GM21717 (cell line): ENCODE data around the gene ANXA4.
"Not testable (repeated sequence)": the region's sequence is repeated elsewhere in the genome, so short reads cannot be mapped to it uniquely, and the experiment has no call there.

Experiments
- ATAC-seq: cut with Tn5 transposase; IDR thresholded peaks from one replicate; pipeline ENCODE4 v1.9.1; 2021; ENCODE audit warnings: mild to moderate bottlenecking, moderate library complexity; ENCODE audit not compliant: unreplicated experiment

The ANXA4 gene

DNA sequence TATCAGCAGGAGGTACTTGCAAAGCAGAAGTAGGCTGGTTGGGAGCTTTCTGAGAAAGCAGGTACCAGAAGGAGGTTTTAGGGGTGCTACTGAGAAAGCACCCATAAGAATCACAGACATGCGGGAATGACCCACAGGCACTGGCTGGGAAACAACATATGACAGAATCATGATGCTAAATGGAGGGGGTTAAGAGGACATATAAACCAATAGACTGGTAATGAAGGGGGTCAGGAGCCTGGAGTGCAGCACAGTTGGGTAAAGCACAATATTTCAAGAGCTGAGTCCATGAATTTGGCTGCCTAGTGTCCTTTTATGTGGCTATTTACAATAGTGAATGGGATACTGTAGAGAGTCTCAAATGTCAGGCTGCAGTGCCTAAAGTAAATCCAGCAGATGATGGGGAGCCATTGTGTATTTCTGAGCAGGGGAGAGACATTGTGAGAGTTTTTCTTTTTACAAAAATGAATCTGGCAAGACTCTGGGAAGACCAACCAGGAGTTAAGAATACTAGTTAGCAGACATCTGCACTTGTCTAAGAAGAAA is 59.9 kb downstream of the ANXA4 start:
- ATAC-seq: no peak

DNA sequence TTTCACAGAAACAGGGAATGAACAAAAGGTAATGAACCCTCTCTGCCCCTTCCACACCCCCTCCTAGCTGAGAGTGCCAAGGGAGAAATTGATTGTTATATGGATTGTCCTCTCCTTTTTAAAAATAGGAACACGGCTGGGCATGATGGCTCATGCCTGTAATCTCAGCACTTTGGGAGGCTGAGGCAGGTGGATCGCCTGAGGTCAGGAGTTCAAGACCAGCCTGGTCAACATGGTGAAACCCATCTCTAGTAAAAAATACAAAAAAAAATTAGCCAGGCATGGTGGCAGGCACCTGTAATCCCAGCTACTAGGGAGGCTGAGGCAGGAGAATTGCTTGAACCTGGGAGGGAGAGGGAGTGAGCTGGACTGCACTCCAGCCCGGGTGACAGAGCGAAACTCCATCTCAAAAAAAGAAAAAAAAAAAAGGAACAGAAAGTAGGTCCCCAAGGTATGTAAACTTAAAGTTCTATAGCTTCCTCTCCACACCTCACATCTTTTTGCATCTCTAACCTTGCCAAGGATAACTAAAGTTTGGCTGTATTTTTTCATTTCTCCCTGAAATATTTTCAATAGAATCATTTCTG is 60.9 kb downstream of the ANXA4 start:
- ATAC-seq: peak; percentile 57

DNA sequence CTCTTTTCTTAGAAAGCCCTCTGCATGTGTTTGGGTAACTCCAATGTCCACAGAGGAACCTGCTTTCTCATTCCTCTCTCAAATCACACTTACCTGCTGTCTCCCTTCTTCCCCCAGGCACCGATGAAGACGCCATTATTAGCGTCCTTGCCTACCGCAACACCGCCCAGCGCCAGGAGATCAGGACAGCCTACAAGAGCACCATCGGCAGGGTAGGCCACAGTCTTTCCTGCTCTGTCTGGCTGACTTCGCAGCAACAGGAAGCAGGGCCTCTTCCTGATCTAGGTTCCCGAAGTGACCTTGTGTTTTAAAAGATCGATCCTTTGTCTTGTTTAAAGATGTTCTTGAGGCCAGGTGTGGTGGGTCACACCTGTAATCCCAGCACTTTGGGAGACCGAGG is 62.5 kb downstream of the ANXA4 start:
- no peak for ATAC-seq

DNA sequence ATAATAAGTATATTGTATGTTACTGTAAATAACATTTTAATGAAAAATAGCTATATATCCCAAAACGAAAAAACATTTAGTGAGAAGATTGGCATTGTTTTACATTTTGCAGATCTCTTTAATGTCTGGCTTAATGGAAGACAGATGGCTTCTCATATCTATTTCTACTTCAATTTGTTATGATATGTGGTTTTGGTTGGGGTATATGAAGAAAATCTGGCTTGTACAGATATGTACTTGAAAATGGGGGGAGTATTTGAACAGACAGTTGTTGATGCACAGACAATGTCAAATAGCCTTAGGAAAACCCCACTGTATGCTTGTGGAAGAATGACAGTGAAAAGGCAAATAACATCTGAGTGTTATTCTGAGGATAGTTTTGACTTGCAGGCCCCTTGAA is 64.0 kb downstream of the ANXA4 start:
- ATAC-seq: no peak

DNA sequence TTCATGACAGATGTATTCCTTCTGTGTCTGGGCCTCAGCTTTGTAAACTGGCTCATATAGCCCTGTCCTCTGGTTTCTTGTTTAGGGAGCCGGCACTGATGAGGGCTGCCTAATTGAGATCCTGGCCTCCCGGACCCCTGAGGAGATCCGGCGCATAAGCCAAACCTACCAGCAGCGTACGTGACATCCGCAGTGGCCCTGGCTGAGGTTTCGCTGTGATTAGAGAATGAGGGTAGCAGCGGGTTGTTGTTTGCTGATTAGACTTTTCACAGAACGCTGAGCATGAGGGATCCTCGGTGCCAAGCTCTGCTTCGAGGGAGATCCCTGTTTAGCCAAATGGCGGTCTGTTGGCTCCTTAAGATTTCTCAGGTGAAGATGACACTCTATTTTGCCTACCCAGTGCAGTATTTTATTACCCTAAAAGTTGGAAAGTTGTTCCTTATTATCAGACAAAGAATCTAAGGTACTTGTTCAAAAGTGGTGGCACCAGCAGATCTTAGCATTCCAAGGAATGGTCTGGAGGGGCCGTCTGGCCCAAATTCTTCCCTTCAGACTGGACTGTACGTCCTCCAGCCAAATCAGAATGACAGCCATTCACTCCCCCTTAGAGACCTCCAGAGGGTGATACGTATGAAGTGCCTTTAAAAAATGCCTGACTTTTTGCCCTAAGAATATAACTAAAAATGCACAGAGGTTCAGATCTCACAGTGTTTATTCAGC is 66.0 kb downstream of the ANXA4 start:
- ATAC-seq: no peak

DNA sequence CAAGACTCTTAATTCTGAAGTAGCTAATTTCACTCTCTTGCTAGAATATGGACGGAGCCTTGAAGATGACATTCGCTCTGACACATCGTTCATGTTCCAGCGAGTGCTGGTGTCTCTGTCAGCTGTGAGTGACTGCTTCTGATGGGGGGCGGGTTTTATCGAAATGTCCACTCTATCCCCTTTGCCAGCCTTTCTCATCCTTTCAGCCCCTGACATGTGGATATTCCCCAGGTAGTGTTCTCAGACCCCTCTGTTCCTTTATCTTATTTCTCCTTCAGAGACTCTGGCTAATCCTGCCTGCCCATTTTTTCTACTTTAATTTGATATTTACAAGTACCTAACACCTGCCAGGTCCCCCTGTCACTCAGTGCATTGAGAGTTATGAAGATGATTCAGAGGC is 68.6 kb downstream of the ANXA4 start:
- no peak for ATAC-seq

DNA sequence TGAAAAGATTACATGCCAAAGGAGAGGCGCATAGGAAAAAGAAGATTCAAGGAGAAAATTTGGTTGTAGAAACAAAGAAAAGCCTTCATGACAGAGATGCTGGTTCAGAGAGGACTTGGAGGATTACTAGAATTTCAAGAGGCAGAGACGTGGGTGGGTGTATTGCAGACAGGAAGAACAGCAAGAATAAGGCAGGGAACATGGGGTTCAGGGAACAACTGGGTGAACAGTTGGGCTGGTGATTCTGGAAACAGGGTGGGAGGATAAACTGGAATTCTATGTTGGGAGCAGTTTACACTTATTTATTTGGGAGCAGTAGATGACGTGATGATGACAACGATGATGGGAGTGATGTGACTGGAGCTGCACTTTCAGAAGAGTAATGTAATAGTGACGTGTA is 69.1 kb downstream of the ANXA4 start:
- ATAC-seq: no peak

DNA sequence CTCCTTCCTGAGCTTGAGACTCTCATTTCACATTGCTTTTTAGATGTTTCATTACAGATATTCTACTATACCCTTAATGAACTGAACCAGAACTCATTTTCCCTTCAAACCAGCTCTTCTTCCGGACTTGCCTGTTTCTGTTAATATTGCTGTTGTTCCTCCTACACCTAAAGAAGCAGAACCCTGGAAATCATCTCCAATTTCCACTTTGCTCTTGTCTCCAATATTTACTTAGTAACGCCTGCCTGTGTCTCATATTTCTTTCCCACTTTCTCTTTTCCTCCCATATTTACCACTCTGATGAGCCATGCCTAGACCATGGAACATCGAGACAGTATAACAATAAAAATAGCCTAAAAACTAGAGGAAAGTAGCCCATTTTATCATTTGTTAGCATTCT is 69.7 kb downstream of the ANXA4 start:
- ATAC-seq: no peak

DNA sequence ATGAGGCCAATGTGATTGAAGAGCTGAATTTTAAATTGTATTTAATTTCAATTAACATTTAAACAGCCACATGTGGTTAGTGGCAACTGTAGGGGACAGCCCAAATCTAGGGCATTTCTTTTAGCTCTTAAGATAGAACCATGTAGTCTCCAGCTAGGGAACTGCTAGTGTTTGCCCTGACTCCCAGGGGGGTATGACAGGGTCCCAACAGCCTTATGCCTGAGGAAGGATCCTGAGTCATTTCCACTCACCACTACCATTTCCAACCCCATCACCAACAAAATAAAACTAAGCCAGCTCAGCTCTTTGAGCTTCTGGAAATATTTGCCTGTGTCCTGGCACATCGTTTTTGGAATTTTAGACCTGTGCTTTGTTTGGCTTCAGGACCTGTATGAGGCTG is 73.8 kb downstream of the ANXA4 start:
- no peak for ATAC-seq

DNA sequence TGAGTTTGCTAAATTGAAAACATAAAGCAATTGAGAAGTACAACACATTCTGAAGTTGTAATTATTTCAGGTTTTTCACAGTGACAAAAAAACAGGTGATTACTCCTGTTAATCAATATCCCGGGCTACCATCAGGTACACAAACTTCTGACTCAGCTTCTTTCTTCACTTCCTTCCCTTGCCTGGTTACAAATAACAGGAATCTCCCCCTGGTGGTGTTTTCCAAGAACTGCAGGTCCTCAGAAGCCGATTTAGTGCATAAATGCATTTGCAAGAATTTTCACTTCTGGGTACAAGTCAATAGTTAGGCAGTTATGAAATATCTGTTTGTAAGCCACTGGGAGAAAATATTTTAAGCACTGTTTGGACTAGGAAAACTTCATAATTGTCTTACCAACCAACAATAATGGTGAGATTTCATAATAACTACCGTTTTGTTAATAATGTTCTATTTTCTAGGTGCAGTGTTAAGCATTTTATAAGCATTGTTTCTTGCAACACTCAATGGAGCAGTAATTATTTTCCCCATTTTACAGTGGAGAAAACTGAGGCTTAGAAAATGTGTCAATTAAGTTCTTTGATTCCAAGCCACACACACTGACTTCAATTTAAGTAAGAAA is 75.1 kb downstream of the ANXA4 start:
- no peak for ATAC-seq

DNA sequence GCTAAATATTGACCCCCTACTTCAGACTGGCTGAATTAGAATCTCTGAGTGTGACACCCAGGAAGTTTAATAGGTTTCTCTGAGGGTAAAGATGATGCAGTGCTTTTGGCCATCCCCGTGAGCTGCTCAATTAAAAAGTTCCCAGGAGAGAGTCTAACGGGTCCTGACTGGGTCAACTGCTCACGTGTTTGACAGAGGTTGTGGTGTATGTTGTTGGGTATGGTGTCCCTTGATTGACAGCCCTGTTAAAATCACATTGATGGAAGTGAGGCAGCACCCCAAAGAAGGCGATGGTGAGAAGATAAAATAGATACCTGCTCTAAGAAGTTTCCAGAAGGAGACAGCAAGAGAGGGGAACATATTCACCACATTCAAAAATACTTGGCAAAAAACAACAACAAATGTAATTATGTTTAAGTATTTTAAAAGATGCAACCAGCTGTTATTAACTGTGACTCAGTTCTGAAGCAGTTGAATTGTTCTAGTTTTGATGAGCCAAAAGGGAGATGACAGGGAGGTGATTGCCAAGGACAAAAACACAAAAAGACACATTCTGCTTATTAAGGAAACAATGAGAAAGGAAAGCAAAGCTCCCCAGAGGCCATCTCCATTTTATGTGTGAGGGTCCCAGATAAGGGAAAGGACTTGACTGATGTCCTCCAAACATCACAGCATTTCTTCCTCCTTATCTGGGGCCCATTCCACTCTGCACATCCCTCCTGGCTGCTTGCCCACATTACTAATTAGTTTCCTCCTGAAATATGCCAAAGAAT is 76.0 kb downstream of the ANXA4 start:
- ATAC-seq: no peak

DNA sequence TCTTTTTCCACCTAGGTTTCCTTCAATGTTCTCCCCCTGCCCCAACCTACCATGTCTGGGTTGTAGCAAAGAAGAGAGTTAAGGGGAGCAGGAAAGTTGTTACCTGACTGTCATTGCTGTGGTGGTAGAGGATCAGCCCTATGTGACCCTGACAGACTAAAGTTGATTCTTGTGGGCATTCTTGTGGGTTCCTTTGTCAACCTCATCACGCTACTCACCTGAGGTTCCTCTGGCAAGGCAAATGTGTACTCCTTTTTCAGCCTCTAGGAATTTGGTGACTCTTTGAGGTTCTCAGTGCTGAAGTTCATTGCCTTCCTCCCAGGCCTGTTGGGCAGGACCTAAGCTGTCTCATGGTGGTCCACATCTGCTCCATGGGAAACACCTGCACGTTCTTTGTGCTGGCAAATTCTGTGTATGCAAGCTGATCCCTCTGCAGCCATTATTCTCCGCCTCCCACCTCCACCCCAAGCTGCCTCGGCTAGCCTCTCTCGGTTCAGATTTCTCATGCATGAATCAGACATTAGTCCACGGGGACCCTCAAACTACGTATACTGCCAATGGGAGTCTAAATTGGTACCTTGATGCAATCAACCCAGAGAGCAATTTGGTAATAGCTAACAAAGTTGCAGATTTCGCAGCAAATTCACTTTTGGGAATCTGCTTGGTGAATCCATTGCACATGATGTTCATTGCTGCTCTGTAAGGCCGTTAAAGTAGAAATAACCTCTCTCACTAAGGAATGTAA is 86.0 kb downstream of the ANXA4 start:
- no peak for ATAC-seq

DNA sequence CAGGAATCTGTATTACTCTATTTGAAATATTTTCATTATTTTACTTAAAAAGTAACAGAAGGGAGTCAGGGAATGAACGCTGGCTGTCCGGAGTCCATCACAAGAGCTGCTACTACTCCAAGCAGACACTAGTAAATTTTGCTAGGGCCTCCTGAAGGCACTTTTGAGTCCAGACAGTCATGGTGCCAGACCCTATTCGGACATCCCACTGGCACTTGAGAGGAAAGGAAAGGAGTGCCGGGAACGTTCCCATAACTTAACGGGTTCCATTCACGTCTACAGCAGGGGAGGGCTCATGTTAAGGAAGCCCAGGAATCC is 87.0 kb downstream of the ANXA4 start:
- no peak for ATAC-seq

DNA sequence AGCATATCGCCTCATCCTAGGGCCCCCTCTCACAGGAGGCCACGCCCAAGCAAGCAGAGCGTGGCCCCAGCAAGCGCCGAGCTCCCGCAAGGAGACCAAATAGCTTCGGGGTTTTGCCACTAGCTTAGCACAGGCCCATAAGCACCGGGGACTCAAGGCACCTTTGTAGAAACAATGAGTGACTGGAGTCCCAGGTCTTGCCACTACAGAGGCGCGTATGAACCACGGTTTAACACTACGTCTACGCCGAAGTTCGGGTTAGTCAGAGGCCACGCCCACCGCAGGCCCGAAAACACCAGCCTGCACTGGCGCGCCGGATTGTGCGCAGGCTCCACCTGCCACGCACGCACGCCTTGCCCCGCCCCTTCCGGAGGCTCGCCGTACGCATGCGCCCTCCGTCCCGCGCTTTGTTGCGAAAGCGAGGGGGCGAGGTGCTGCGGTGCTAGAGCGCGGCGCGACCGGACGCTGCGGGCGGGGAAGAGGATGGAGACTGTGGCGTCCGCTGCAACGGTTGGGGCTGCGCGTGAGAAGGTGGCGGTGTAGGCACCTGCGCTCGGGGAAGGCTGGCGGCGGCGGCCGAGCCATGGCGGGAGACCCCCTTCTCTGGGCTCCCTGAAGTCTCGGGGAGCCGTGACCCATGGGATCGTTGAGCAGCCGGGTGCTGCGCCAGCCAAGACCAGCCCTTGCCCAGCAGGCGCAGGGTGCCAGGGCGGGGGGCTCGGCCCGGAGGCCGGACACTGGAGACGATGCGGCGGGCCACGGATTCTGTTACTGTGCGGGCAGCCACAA is 87.5 kb downstream of the ANXA4 start, which contains the start of gene GMCL1:
GMCL1 (plus strand) TSS at position 405 of the 789 bp plus-strand sequence; CDS start at position 638, 233 bp downstream.
- peak; percentile 83 for ATAC-seq

DNA sequence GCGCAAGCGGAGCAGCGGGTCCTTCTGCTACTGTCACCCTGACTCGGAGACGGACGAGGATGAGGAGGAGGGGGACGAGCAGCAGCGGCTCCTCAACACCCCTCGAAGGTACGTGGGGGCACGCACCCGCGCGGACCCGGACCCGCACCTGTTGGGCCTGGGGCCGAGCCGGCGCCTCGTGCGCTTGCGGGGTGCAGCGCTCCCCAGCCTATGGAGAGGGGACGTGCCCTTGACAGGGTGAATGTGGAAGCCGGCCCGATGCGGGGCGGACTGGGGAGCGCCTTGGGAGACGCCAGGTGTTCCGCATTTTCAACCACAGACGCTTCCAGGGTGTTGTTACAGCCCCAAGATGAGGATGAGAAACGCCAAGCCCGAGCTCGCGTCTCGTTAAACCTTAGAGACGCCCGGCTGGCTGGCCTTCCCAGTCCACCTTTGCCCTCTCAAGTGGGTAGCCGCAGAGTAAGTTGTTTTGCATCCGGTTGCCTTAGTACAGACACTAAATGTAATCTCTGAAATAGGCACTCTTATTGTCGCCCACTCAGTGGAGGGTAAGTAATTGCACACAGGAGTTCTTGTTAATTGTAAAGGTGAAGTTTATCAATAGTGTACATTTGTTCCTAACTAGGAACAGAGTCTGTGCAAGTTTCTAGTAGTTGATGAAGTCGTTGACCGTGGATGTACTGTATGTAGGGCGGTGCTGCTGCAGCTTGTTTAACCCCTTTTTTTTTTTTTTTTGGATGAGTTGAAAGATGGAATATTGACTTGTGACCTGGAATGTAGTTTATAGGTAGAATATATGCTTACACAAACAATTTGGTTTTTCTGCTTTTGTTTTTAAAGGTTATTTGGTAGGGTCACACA is 88.3 kb downstream of the ANXA4 start:
- ATAC-seq: peak; percentile 35

DNA sequence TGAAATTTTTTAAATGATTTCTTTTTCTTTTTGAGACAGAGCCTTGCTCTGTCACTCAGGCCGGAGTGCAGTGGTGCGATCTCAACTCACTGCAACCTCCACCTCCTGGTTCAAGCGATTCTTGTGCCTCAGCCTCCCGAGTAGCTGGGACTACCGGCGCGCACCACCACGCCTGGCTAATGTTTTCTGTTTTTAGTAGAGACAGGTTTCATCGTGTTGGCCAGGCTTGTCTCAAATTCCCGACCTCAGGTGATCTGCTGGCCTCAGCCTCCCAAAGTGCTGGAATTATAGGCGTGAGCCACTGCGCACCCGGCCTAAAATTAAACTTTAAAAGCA is 88.9 kb downstream of the ANXA4 start:
- not testable (repeated sequence) for ATAC-seq

DNA sequence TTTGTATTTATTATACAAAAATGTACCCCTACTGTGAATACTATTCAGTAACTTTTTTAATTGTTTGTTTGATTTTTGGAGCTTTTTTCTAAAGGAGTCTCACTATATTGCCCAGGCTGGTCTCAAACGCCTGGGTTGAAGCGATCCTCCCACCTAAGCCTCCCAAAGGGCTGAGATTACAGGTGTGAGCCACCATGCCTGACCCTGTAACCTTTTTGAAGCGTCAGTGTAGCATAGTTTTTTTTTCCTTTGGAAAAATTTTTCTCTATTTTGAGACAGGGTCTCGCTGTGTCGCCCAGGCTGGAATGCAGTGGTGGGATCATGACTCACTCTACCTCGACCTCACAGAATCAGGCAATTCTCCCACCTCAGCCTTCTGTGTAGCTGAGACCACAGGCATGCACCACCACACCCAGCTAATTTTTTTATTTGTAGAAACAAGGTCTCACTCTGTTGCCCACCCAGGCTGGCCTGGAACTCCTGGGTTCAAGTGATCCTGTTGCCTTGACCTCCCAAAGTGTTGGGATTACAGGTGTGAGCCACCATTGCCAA is 89.5 kb downstream of the ANXA4 start:
- ATAC-seq: no peak

DNA sequence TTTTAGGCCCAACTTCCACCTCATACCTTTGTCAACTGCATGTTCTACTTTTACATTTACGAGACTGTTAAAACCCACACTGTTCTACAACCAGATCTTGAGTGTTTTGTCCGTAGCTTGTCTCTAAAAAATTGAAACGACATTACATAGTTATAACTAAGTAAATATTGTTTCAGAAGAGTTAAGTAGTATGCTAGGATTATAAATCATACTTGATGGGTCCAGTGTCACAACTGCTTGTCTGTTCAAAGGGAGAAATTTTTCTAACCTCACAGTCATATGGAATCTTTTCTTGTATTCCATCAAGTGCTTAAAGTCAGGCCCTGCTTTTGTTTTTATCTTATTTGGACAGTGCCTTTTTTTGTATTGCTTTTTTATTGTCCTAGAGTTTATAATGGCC is 91.8 kb downstream of the ANXA4 start:
- ATAC-seq: no peak

DNA sequence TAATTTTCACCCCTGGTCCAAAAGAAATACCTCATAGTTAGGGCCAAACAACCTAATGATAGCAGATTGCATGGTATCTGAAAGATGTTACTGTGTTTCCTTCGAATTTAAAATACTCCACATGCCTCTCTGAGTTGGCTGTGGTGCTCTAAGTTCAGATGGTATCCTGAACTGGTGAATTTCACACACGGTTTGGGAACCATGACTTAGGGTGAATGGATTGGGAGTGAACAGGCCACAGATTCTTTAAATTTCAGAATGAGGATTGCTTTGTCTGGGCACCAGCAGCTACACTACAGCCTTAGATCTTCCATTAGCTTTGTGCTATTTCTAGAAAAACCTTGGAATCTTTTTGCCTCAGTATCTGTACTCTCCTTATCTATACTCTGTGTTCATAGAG is 93.7 kb downstream of the ANXA4 start:
- no peak for ATAC-seq
